NCI-H82 (cell line): ENCODE measurements around the gene SLC44A1.

Source experiments
- DNase-seq: peaks from one replicate; lab custom pipeline; 2025; lab: John Stamatoyannopoulos, UW

The SLC44A1 gene

DNA sequence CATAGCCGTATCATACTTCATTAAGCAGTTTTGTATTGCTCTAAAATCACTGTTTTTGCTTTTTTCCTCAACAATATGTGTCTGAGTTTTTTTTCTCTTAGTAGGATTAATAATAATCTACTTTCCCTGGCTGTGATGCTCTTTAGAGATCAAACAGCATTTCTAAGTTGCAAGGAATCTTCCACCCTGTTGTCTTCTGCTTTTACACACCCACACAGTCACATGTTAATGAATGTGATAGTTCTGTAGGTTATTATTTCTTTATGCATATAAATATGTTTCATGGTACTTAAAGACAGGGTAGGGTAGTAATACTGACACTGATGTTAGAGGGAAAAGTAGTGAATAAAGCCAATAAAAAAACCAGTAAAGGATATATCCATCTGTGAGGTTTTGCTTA is 29.3 kb downstream of the SLC44A1 start:
- no peak for DNase-seq

- no peak for DNase-seq
Observed at GRCh38 chr9:105275111-105275510, 30.7 kb downstream of the SLC44A1 start.

GRCh38 chr9:105275938-105276337 is 31.5 kb downstream of the SLC44A1 start:
- DNase-seq = peak; percentile 45

GRCh38 chr9:105278751-105279150 is 34.3 kb downstream of the SLC44A1 start:
- no peak for DNase-seq

- no peak for DNase-seq
Observed at GRCh38 chr9:105280691-105281090, 36.2 kb downstream of the SLC44A1 start.

DNA sequence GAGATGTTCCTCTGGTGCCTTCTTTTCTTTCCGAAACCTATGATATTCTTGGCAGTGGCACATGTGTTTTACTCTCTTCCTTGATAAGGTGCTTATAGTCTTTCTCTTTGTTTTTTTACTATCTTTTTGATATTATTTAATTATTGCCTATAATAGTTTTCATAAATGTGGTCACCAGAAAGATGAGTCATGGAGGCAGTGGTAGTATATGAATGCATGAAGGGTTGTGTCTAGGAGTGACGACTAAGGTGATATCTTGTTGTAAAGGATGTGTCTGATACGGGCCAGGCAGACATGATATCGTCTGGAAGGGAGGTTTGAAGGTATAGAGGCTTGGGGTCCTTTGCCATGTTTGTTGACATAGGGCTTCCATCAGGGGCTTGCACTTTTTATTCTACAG is 36.8 kb downstream of the SLC44A1 start:
- no peak for DNase-seq

DNA sequence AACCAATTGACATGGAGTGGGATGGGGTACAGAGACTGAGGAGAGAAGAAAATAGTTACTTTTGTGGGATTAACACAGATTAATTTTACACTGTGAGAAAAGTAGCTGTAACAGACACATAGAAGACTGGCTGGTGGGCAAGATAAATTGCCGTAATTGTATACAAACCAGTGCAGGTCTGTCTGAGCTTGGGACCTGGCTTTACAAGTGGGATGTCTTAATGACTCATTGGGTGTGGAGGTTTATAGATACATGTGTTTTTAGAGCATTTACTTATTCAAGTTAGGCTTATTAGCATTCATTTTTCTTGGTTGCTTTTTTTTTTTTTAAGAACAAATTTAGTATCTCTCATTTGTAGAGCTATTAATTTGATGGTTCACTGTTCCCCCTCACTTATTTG is 37.5 kb downstream of the SLC44A1 start:
- peak; percentile 21 for DNase-seq

- DNase-seq = no peak
Observed at GRCh38 chr9:105282870-105283621, 38.6 kb downstream of the SLC44A1 start.

- DNase-seq = no peak
Observed at GRCh38 chr9:105283795-105284194, 39.3 kb downstream of the SLC44A1 start.

DNA sequence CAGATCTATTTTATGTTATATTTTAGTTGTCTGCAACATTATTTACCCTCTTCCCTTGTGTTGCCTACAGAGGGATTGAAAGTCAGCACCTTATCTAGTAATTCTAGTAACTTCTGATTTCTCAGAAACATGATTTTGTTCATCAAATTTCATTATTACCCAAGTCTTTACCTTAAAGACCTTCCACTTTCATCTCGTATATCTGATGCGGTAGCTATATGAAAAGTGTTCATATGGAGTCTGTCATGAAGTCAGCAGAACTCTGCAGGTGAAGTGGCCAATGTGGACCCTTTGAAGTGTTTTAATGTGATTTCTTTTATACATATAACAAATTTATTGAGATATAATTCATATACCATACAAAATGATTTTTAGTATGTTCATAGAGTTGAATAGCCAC is 40.0 kb downstream of the SLC44A1 start:
- no peak for DNase-seq

DNA sequence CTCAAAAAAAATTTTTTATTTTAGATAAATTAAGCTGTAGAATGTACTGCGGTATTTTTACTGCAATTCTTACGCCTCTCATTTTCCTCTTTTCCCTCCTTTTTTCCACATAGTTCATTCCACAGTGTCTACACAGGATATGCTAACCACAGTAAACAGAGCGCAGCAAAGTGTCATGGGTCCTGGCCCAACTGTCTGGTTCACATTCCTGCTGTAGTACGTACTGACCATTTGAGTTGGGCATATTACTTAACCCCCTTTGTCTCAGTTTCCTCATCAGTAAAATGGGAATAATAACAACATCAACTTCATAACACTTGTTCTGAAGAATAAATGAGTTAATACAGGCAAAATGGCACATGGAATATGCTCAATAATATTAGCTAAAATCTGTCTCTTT is 41.6 kb downstream of the SLC44A1 start:
- DNase-seq = no peak

DNA sequence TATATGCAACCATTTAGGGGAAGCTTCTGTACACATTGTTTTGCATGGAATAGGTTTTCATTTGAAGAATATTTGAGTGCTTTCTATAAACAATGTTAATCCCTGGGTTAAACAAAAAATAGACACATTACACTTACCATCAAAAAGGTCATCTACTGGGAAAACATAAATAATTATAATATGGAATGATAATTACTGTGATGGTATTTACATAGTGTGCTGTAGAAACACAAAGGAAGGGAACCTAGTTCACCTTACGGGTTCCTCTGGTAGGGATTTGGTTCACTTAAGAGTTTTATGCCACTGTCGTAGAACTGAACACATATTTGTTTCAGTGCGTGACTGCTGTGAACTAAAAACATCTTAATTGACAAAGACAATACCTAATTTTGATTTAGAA is 44.9 kb downstream of the SLC44A1 start:
- DNase-seq = no peak

DNA sequence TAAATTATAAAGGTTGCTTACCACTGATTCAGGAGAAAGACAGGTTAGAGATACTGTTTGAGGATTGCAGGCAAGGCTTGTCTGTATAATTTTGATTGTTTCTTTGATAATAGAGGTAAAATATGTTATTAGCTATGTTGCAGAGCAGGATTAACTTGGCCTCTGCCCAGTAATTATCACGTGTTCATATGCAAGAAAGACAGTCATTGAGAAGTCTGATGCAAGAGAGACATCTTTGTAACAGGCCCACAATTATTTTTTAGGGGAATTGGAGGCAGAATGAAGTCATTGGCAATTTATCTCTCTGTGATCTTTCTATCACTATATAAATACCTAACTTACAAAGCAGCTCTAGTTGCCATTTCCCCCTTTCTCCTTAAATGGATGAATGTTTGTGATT is 46.0 kb downstream of the SLC44A1 start:
- peak; percentile 56 for DNase-seq

DNA sequence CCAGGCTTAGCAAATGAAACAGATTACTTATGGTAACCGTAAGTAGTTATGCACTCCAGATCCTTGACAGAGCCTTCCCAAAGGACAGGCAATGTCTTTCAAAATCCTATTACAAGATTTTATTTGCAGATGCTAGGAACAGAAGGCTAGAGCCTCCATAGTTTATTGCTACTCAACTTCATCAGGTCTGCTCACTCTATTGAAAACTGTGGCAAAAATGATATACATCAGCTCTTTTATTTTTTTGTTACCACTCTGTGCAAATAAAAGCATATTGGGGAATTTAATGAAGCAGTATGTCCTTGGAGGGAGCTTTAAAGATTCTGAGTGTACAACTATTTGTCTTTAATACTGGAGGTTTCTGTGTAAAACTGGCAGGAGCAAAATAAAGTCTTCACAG is 46.5 kb downstream of the SLC44A1 start:
- peak; percentile 94 for DNase-seq

DNA sequence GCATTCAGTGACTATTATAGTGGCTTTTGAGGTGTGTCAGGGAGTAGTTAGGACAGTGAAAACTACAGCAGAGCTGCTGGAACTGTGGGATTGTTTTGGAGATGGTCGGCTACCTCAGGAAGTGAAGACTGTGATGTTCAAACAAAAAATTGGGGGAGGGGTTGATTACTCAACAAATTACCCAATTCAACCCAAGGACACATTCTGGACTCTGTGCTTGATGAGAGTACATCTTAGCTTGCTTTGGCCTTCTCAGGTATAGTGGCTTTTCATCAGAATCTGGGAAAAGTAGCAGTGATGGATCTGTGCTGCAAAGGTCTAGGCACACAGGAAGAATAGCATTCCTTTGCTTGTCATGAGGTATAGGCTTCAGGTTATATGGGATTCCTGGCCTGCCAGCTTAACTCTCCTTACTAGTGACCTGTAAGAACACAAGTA is 47.0 kb downstream of the SLC44A1 start:
- DNase-seq = no peak

DNA sequence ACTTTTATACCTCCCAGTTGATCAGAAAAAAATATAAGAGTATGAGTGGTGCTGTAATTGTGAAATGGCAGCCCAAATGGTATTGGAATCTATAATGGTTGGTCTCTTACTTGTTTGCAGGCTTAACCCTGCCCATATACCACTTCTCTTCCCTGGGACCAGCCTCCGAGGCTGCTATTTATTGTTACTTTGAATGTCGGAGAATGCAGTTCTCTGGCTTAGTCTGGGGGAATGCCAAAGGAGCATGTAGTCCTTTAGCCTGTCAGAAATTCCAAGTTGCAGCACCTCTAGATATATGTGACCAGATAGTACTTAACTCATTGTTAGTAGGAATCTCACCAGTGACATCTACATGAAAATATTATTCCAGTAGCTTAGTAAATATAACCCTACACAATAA is 47.5 kb downstream of the SLC44A1 start:
- no peak for DNase-seq

DNA sequence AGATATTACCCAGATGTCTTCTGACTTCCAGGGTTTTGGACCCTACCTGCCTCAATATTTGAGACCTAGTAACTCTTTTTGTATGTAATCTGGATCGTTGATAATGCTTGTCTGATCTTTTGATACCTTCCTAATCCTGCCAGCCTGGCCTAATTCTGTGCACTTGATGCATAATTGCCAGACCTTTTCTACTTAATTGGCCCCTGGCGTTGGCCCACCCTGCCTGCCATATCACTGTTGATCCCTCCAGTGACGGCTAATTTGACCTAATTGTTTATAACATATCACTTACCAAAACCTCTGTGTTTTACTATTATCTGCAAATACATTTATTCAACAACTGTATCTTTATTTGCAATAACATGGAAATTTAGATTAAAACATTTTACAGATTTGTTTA is 49.0 kb downstream of the SLC44A1 start:
- DNase-seq = peak; percentile 85

DNA sequence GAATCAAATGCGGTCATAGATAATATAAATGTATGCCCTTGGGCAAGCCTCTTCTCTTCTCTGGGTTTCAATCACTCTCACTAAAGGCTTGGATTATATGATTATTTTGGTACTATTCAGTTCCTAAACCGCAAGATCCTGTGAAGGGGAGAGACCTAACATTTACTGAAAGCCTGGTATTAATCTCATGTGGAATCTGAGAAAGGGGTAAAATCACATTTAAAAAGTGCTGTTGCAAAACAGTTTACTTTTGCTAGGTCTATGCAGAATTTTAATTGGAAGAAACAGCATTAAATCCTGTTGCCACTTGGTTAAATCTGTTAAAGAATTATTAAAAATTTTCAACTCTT is 50.7 kb downstream of the SLC44A1 start:
- DNase-seq = no peak

- DNase-seq = no peak
Observed at GRCh38 chr9:105295986-105296385, 51.5 kb downstream of the SLC44A1 start.

DNA sequence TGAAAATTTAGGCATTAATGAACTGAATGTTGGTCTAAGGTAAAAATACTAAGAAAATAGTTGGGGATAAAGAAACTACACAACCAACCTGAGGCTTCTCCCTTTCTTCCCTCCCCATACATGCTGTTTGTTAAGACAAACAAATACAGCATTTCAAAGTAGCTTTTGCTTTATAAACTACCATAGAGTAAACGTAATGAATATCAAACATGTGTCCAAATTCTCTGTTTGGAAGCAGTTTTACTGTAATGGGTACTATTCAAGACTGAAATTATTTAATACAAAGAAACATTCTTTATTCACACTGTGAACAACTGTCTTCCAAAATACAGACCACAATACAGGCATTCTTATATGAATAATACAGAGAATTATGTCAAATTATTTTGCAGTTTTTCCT is 52.0 kb downstream of the SLC44A1 start:
- no peak for DNase-seq

- DNase-seq = no peak
Observed at GRCh38 chr9:105296877-105297287, 52.4 kb downstream of the SLC44A1 start.

- DNase-seq = no peak
Observed at GRCh38 chr9:105297442-105298075, 53.1 kb downstream of the SLC44A1 start.

- no peak for DNase-seq
Observed at GRCh38 chr9:105299190-105299854, 54.9 kb downstream of the SLC44A1 start.
